ENCODE measurements around the gene P4HA1. TPM values are rescaled to one million over a fixed set of nuclear protein-coding genes. Genes with fewer than 3 reads are reported as not detected.
A peak's percentile ranks its signal among the peaks of the same experiment; 100 is the strongest.

P4HA1 gene
- total and polyA plus RNA-seq, 9 of the 15 experiments (the other 6 are each of a cell fraction or from before 2014, with no cell fraction given), result 20.2 to 177 (median 28.6) TPM

- peak; percentile 41 for TF ChIP-seq CTCFL (IDR thresholded peaks at IDR 0.05; ENCODE audit: borderline replicate concordance, insufficient read depth, low read depth, low read length, poor library complexity, severe bottlenecking)
- no peak for TF ChIP-seq ID3 (CRISPR knock-in tag; IDR thresholded peaks at IDR 0.05)
- peak; percentile 45; the same call in 1 of the 2 replicates for TF ChIP-seq ID3 (tag; IDR thresholded peaks at IDR 0.05)
- TF ChIP-seq CCNT2 (IDR thresholded peaks at IDR 0.05; ENCODE audit: borderline replicate concordance, extremely low read depth, insufficient read length, low read depth, low read length), result peak; percentile 97
- peak; percentile 82 for TF ChIP-seq ZEB2 (IDR thresholded peaks at IDR 0.05)
- TF ChIP-seq ARID3B (CRISPR knock-in tag; IDR thresholded peaks at IDR 0.05; ENCODE audit: borderline replicate concordance), result no peak
- TF ChIP-seq TGIF2 (CRISPR knock-in tag; IDR thresholded peaks at IDR 0.05), result peak; percentile 83; the same call in 1 of the 2 replicates
- TF ChIP-seq TAF1 (IDR thresholded peaks at IDR 0.05; ENCODE audit: control insufficient read depth, extremely low read depth, insufficient read depth, low read length, severe bottlenecking), result peak; percentile 96
- TF ChIP-seq MXI1 (IDR thresholded peaks at IDR 0.05; ENCODE audit: low read depth, low read length), result peak; percentile 76; the same call in 1 of the 2 replicates
- no peak for TF ChIP-seq ZNF407 (IDR thresholded peaks at IDR 0.05; ENCODE audit: low read depth)
- TF ChIP-seq MTA1 (IDR thresholded peaks at IDR 0.05; ENCODE audit: borderline replicate concordance), result peak; percentile 96
- TF ChIP-seq ZNF561 (CRISPR knock-in tag; conservative IDR thresholded peaks at IDR 0.05), result no peak
- TF ChIP-seq RFX1 (IDR thresholded peaks at IDR 0.05), result peak; percentile 99
- TF ChIP-seq ZNF41 (CRISPR knock-in tag; conservative IDR thresholded peaks at IDR 0.05), result 0 out of 2 replicates have a peak, but pooled peaks have one; percentile 22
Observed at GRCh38 chr10:73096449-73097304, at the start of gene P4HA1 (continued).
